HCT116 (cell line): ENCODE results near the gene KCNH6.

Source experiments
- CTCF ChIP-seq, 3 experiments: fragments of 200-600 bp in 1 of 3; sonication (generic) in 1 of 3; IDR thresholded peaks in 2 of 3; conservative IDR thresholded peaks in 1 of 3; 2 replicates each; pipeline ENCODE4 v1.5.1; 2012 to 2017; ENCODE audit warnings: low read depth in 2 of 3, low read length in 2 of 3, antibody characterized with exemption in 1 of 3, borderline replicate concordance in 1 of 3, control low read depth in 1 of 3, mild to moderate bottlenecking in 1 of 3, mixed read lengths in 1 of 3, mixed run types in 1 of 3, moderate library complexity in 1 of 3; ENCODE audit not compliant: insufficient read depth in 1 of 3
- POLR2A ChIP-seq: IDR thresholded peaks from 2 replicates; pipeline ENCODE4 v1.7.0; 2011; ENCODE audit warnings: borderline replicate concordance; ENCODE audit not compliant: insufficient read depth, insufficient read length; ENCODE audit errors: extremely low read depth
- POLR2AphosphoS5 ChIP-seq: IDR thresholded peaks from 2 replicates; pipeline ENCODE4 v1.6.1; 2011; ENCODE audit warnings: mild to moderate bottlenecking, low read depth, low read length, moderate library complexity

DNA sequence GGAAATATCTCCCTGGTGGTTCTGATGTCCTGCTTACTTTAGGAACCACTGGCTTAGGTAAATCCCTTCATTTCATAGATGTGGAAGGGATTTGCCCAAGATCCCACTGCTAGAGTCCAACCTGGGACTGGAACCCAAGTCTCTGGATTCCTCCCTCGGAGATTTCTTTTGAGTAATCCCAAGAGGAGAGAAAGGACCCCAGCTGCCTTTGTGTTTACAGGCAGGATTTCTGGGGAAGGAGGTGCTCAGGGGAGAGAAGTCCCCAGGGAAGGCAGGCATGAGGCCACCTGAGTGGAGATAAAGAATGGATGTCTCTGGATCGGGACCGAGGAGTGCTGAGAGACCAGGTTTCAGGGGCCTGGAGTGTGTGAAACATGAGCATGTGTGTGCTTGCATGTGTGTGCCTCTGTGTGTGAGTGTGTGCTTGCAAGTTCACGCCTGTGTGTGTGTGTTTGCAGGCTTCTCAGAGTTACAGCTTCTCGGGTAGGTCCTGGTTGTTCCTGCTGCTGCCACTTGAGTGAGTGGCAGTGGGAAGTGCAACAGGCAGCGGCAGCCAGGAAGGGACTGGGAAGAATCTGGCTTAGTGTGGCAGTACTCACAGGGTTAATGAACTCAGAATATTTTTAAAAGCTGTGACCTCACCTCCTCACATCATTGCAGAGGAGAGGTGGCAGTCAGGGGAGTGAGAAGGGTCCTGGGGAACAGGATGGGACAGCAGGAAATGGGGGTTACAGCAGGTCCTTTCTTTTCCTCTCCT, 2.2 kb downstream of the KCNH6 start:
- TF ChIP-seq POLR2AphosphoS5 (no peak), CTCF (IDR thresholded peaks at IDR 0.05 in 2 of 3, conservative IDR thresholded peaks at IDR 0.05 in 1 of 3; ENCODE audit: borderline replicate concordance in 1 of 3, insufficient read depth in 1 of 3, low read depth in 2 of 3, low read length in 2 of 3) (no peak), POLR2A (no peak)
